ENCODE data around the gene ANAPC1. TPM values are rescaled to one million over a fixed set of nuclear protein-coding genes. Genes with fewer than 3 reads are reported as not detected.
"Not testable (repeated sequence)": the region's sequence is repeated elsewhere in the genome, so short reads cannot be mapped to it uniquely, and the experiment has no call there.

The ANAPC1 gene
- total and polyA plus RNA-seq, 4 donors: 4.1 to 35.1 (median 17.7) TPM

DNA sequence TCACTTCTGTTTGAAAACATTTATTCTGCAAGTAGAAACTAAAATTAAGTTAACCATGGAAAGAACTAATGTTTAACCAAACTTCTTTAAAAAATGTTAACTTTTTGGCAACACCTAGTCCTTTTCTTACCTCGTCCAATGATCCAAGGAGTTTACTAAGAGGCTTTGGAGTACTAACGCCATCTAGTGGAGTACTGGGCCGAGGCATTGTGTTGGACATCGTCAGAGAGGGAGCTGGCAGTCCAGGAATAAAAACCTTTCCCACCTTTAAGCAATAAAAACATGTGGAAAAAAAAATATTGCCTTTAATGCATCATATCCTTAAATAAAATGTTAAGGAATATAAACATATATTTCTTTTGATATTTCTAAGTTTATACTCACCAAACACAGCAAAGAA, 33.3 kb downstream of the ANAPC1 start:
- WGBS, 2 donors: 0 to 3% methylated on average over 4 of the region's 4 CpGs
- H3K4me3 ChIP-seq (ENCODE audit: low read length in 2 of 2); H3K9me3 ChIP-seq (ENCODE audit: control insufficient read depth, low read length); H3K36me3 ChIP-seq (ENCODE audit: control insufficient read depth in 1 of 2, insufficient read depth in 2 of 2, low read length in 1 of 2); H3K4me1 ChIP-seq (ENCODE audit: control insufficient read depth in 1 of 2, insufficient read depth in 2 of 2, low read length in 2 of 2); H3K27me3 ChIP-seq (ENCODE audit: control insufficient read depth in 1 of 2, insufficient read depth in 2 of 2, low read length in 1 of 2); intact Hi-C loops (cut with DNase I); H3K27ac ChIP-seq (ENCODE audit: low read depth in 1 of 2, low read length in 2 of 2): not testable (repeated sequence)
- ATAC-seq (ENCODE audit: low FRiP score): peak; percentile 73
- DNase-seq: peak in 1 of 2 donors; percentile 49

DNA sequence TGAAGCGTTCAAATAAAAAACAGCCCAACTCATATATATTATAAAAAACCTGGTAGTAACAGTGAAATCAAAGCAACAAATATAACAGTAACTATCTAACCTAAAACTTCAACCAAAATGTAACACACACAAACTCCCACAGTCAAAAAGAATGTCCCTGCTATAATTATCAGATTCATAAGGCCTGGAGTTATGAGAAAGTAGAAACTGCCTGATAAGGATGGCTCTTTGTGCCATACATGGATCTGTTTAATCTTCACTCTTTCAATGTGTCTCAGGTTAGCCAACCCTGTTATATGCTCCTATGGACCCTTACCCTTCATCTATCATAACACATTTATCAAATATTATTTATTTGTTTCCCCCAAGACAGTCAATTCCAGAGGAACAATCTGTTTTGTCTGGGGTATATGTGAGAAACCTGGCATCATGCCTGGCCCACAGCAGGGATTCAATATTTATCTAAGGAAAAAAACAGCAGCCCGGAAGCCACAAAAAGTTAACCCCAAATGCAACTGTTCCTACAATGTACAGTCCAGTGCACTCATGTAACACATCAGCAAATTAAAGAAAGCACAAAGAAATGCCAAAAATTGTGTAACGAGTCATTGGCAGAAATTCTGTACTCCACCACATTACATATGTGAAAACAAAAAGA, 44.2 kb downstream of the ANAPC1 start:
- H3K4me3 ChIP-seq (ENCODE audit: low read length in 2 of 2); H3K36me3 ChIP-seq (ENCODE audit: control insufficient read depth in 1 of 2, insufficient read depth in 2 of 2, low read length in 1 of 2); H3K4me1 ChIP-seq (ENCODE audit: control insufficient read depth in 1 of 2, insufficient read depth in 2 of 2, low read length in 2 of 2); intact Hi-C loops (cut with DNase I); H3K27ac ChIP-seq (ENCODE audit: low read depth in 1 of 2, low read length in 2 of 2); DNase-seq; H3K27me3 ChIP-seq (ENCODE audit: control insufficient read depth in 1 of 2, insufficient read depth in 2 of 2, low read length in 1 of 2); H3K9me3 ChIP-seq (ENCODE audit: control insufficient read depth, low read length): not testable (repeated sequence)
- whole genome bisulfite sequencing, 2 donors: 18 to 32% methylated on average over 2 to 3 of the region's 3 CpGs
- ATAC-seq (ENCODE audit: low FRiP score): peak; percentile 29

DNA sequence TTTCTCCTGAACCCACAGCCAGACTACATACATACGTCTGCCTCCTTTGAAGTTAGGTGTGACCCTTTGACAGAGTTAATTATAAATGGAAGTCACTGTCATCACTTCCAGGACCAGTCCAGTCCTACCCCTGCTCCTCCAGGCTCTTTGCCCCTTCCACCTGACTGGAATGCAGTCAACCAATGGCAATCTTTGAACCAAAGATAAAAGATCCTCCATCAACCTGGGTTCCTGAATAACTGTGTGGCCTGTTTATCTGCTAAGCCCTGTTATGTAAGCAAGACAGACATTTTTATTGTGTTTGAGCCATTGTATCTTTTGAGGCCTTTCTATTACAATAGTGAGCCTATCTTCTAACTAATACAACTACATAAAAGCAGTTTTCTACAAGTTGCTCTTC, 45.0 kb downstream of the ANAPC1 start:
- 79 to 81% methylated on average over 1 of the region's 1 CpG for WGBS, 2 donors
- H3K36me3 ChIP-seq (ENCODE audit: control insufficient read depth in 1 of 2, insufficient read depth in 2 of 2, low read length in 1 of 2); ATAC-seq (ENCODE audit: low FRiP score); H3K9me3 ChIP-seq (ENCODE audit: control insufficient read depth, low read length); H3K27me3 ChIP-seq (ENCODE audit: control insufficient read depth in 1 of 2, insufficient read depth in 2 of 2, low read length in 1 of 2); DNase-seq; H3K4me1 ChIP-seq (ENCODE audit: control insufficient read depth in 1 of 2, insufficient read depth in 2 of 2, low read length in 2 of 2); intact Hi-C loops (cut with DNase I); H3K27ac ChIP-seq (ENCODE audit: low read depth in 1 of 2, low read length in 2 of 2); H3K4me3 ChIP-seq (ENCODE audit: low read length in 2 of 2): not testable (repeated sequence)

DNA sequence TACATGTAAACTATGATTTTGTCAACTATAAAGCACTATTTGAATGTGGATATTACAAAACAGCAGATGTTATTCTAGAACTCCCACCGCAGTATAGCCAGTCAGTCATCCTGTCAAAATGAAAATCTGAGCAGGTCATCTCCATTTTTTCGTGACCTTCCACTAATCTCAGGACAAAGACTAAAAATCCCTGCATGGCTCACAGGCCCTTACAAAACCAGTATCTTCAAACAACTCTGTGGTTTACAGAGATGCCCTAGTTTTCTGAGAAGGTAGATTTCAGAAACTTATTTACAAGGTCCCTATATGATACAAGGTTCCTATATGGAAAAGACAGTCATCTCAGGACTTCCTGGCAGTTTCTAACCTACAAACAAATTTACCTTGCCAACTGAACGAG, 49.8 kb downstream of the ANAPC1 start:
- H3K9me3 ChIP-seq (ENCODE audit: control insufficient read depth, low read length); H3K4me3 ChIP-seq (ENCODE audit: low read length in 2 of 2); intact Hi-C loops (cut with DNase I); ATAC-seq (ENCODE audit: low FRiP score); H3K4me1 ChIP-seq (ENCODE audit: control insufficient read depth in 1 of 2, insufficient read depth in 2 of 2, low read length in 2 of 2); DNase-seq; H3K36me3 ChIP-seq (ENCODE audit: control insufficient read depth in 1 of 2, insufficient read depth in 2 of 2, low read length in 1 of 2); H3K27ac ChIP-seq (ENCODE audit: low read depth in 1 of 2, low read length in 2 of 2); H3K27me3 ChIP-seq (ENCODE audit: control insufficient read depth in 1 of 2, insufficient read depth in 2 of 2, low read length in 1 of 2): not testable (repeated sequence)
- WGBS, 2 donors: 71 to 79% methylated on average over 3 of the region's 3 CpGs

DNA sequence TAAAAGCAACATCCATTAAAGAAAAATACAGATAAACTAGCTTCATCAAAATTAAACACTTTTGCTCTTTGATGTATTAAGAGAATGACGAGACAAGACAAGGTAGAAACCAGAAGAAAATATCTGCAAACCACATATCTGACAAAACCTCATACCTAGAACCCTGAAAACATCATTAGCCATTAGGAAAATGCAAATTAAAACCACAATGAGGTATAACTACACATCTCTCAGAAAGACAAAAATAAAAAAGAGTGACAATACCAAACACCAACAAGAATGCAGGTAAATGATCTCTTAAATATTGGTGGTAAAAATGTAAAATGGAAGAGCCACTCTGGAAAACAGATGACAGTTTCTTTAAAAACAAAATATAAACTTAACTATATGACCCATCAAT, 53.5 kb downstream of the ANAPC1 start:
- intact Hi-C loops (cut with DNase I); H3K27ac ChIP-seq (ENCODE audit: low read depth in 1 of 2, low read length in 2 of 2); H3K4me3 ChIP-seq (ENCODE audit: low read length in 2 of 2); H3K27me3 ChIP-seq (ENCODE audit: control insufficient read depth in 1 of 2, insufficient read depth in 2 of 2, low read length in 1 of 2); H3K36me3 ChIP-seq (ENCODE audit: control insufficient read depth in 1 of 2, insufficient read depth in 2 of 2, low read length in 1 of 2); H3K4me1 ChIP-seq (ENCODE audit: control insufficient read depth in 1 of 2, insufficient read depth in 2 of 2, low read length in 2 of 2); DNase-seq; ATAC-seq (ENCODE audit: low FRiP score); H3K9me3 ChIP-seq (ENCODE audit: control insufficient read depth, low read length): not testable (repeated sequence)
- WGBS, 2 donors: 100% methylated on average over 1 of the region's 1 CpG

DNA sequence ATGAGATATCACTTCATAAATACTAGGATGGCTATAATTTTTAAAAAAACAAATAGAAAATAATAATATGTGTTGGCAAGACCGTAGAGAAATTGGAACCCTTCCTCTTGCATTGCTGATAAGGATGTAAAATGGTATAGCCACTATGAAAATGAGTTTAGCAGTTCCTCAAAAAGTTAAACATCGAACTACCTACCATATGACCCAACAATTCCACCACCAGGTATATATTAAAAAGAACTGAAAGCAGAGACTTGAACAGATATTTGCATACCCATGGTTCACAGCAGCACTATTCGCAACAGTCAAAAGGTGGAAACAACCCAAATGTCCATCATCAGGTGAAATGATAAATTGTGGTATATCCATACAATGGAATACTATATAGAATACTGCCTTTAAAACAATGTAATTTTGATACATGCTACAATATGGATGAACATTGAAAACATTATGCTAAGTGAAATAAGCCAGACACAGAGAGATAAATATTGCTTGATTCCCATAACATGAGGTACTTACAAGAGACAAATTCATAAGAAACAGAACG, 55.7 kb downstream of the ANAPC1 start:
- intact Hi-C loops (cut with DNase I); H3K9me3 ChIP-seq (ENCODE audit: control insufficient read depth, low read length): not testable (repeated sequence)

DNA sequence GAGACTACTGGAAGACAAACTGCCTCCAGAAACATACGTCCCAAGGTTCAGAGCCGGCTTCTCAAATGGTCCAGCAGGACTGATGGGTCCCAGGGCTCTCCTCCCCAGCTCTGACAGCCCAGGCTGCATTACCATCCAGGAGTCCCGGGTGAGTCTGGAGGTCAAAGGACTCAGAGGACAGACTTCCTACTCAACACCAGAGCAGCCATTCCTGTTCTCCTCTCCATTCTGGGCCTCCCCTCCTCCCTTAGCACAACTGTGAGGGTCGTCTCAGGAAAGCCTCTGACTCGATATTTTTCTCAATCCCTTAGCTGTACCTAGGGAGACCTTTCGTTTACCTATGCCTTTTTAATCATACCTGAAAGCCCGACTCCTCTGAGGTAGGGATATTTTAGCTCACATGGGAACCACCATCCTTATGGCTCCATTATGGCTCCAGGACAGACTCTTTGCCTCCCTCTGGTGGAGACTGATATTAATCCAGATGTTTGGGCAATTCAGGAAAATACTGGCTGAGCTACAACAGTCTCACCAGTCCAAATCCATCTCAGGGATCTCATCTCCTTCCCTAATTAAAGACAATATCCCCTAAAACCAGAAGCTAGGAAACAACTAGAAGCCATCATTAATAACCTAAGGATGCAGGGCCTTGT, 70.9 kb downstream of the ANAPC1 start:
- H3K4me1 ChIP-seq (ENCODE audit: control insufficient read depth in 1 of 2, insufficient read depth in 2 of 2, low read length in 2 of 2); H3K9me3 ChIP-seq (ENCODE audit: control insufficient read depth, low read length); H3K36me3 ChIP-seq (ENCODE audit: control insufficient read depth in 1 of 2, insufficient read depth in 2 of 2, low read length in 1 of 2); H3K27ac ChIP-seq (ENCODE audit: low read depth in 1 of 2, low read length in 2 of 2); ATAC-seq (ENCODE audit: low FRiP score); H3K27me3 ChIP-seq (ENCODE audit: control insufficient read depth in 1 of 2, insufficient read depth in 2 of 2, low read length in 1 of 2); H3K4me3 ChIP-seq (ENCODE audit: low read length in 2 of 2); intact Hi-C loops (cut with DNase I); DNase-seq: not testable (repeated sequence)
- WGBS, 2 donors: 88% methylated on average over 1 to 3 of the region's 7 CpGs

More for the DNA sequence above, 55.7 kb downstream of the ANAPC1 start:
- WGBS, 2 donors: 73 to 88% methylated on average over 4 of the region's 4 CpGs
- not testable (repeated sequence) for ATAC-seq (ENCODE audit: low FRiP score); H3K27me3 ChIP-seq (ENCODE audit: control insufficient read depth in 1 of 2, insufficient read depth in 2 of 2, low read length in 1 of 2); H3K4me3 ChIP-seq (ENCODE audit: low read length in 2 of 2); DNase-seq; H3K27ac ChIP-seq (ENCODE audit: low read depth in 1 of 2, low read length in 2 of 2); H3K4me1 ChIP-seq (ENCODE audit: control insufficient read depth in 1 of 2, insufficient read depth in 2 of 2, low read length in 2 of 2); H3K36me3 ChIP-seq (ENCODE audit: control insufficient read depth in 1 of 2, insufficient read depth in 2 of 2, low read length in 1 of 2)

DNA sequence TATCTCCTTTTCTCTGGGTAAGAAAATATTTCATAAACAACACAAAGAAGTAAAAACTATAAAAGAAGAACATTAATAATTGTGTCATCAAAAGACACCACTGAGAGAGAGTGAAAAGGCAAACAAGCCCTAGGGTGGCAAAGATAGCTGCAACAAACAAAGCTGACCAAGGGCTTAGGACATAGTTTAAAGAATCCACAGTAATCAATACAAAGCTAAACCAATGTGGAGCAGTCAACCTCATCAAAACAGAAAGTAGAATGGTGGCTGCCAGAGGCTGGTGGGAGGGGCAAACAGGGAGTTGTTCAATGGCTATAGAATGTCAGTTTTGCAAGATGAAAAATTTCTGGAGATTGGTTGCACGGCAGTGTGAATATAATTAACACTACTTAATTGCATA, 93.4 kb downstream of the ANAPC1 start:
- DNase-seq; H3K4me1 ChIP-seq (ENCODE audit: control insufficient read depth in 1 of 2, insufficient read depth in 2 of 2, low read length in 2 of 2); intact Hi-C loops (cut with DNase I); H3K9me3 ChIP-seq (ENCODE audit: control insufficient read depth, low read length); H3K36me3 ChIP-seq (ENCODE audit: control insufficient read depth in 1 of 2, insufficient read depth in 2 of 2, low read length in 1 of 2); H3K4me3 ChIP-seq (ENCODE audit: low read length in 2 of 2); H3K27ac ChIP-seq (ENCODE audit: low read depth in 1 of 2, low read length in 2 of 2); H3K27me3 ChIP-seq (ENCODE audit: control insufficient read depth in 1 of 2, insufficient read depth in 2 of 2, low read length in 1 of 2); ATAC-seq (ENCODE audit: low FRiP score): not testable (repeated sequence)
- 100% methylated on average over 1 of the region's 1 CpG for WGBS, 2 donors

DNA sequence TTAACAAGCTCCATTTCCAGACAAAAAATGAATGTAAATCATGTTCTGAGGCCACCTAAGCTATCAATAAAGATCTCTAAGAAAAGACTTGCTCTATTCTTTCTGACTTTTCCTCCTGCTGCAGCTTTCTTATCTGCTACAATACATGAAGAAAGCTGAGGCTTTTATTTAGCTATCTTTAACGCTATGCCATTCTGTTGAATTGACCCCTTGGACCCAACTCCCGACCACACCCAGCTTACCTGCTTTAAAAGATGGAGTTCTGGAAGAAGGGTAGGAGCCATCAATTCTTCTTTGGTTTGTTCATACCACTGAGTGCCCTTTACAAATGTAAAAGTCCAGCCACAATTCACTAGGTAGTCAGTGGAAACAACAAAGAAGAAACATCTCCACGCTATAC, 99.9 kb downstream of the ANAPC1 start:
- intact Hi-C loops (cut with DNase I); H3K4me3 ChIP-seq (ENCODE audit: low read length in 2 of 2); H3K36me3 ChIP-seq (ENCODE audit: control insufficient read depth in 1 of 2, insufficient read depth in 2 of 2, low read length in 1 of 2); ATAC-seq (ENCODE audit: low FRiP score); H3K27ac ChIP-seq (ENCODE audit: low read depth in 1 of 2, low read length in 2 of 2); H3K4me1 ChIP-seq (ENCODE audit: control insufficient read depth in 1 of 2, insufficient read depth in 2 of 2, low read length in 2 of 2); H3K9me3 ChIP-seq (ENCODE audit: control insufficient read depth, low read length); H3K27me3 ChIP-seq (ENCODE audit: control insufficient read depth in 1 of 2, insufficient read depth in 2 of 2, low read length in 1 of 2): not testable (repeated sequence)
- DNase-seq: peak in 1 of 2 donors; percentile 8
- WGBS, 2 donors: 92 to 95% methylated on average over 3 of the region's 3 CpGs

Data from aorta (tissue), 5 donors.